Activated CD4-positive, alpha-beta T cell treated with anti-CD3 and anti-CD28 coated beads for 48 hours (primary cell): Measurements from ENCODE around the gene HNF4A.
A peak's percentile ranks its signal among the peaks of the same experiment; 100 is the strongest.
"Not testable (repeated sequence)": the region's sequence is repeated elsewhere in the genome, so short reads cannot be mapped to it uniquely, and the experiment has no call there.

ENCODE experiments used
- DNase-seq: peaks from one replicate; pipeline ENCODE4 v3.0.0-alpha.2; 2020

Gene HNF4A

GRCh38 chr20:44355498-44356352 is at the start of gene HNF4A:
TSS of gene HNF4A (plus strand) at chr20:44355699. CDS start at chr20:44355805, 106 bp downstream.
- no peak for DNase-seq

DNA sequence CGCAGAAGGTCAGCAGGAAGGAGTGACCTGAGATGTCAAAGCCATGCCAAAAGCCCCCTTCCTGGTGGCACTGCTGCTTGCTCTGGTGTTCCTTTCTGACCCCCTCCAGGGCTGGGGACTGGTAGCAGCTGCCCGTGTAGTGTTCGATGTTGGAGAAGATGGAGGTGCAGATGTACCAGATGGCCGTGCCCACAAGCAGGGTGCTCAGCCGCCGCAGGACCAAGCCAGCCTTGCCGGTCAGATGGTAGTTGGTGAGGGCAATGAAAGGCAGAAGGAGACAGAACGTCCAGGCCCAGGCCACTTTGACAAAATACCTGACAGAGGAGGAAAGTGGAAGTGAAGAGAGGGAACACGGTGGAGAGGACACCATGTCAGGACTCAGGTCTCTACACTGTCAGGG is 48.6 kb upstream of the HNF4A start:
- DNase-seq: no peak

GRCh38 chr20:44309763-44310663 is 45.5 kb upstream of the HNF4A start:
- DNase-seq: no peak

DNA sequence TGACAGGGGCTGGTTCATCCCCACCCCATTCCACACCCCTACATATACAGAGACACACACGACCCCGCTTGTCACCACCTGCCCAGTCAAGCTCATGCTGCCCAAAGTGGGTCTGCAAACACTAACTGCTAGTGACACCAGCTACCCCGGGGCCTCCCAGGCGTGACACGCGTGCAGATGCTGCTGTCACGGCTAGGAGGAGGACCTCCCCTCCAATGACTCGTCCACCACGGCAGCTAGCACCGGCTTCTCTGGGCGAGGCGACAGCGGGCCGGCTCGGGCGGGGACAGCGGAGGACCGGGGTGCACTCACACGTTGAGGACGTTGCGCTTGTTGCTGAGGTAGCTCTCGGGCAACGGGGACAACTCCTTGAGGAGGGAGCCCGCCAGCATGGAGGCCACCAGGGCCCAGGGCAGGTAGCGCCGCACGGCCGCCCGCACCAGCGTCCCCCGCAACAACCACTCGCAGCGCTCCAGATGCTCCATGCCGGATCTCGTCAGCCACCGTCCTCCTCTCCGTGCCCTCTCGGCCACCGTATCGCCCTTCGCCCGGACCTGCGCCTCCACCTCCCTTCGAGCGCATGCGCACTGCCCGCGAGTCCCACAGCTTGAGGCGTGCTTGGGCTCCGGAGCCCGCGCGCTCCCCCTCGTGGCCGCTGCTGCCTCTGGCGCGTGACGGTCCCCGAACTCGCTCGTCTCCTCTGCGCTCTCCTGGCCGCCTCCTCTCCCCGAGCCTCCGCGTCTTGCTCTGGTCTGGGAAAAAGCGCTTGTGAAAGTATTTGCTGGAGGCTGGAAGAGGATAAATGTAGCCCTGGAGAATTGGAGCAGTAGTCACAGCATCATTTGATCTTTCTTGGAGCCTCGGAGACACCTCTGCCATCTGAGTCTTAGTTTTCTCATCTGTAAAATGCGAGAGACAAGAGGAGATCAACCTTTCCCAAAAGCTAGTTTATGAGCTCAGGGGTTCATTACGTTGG is 44.5 kb upstream of the HNF4A start, which contains the start of gene FITM2:
Gene FITM2 (minus strand): TSS at position 539 of the 976 bp plus-strand sequence. CDS start 54 bp downstream, at position 485.
- peak; percentile 99 for DNase-seq

GRCh38 chr20:44314870-44315269 is 40.6 kb upstream of the HNF4A start:
- no peak for DNase-seq

DNA sequence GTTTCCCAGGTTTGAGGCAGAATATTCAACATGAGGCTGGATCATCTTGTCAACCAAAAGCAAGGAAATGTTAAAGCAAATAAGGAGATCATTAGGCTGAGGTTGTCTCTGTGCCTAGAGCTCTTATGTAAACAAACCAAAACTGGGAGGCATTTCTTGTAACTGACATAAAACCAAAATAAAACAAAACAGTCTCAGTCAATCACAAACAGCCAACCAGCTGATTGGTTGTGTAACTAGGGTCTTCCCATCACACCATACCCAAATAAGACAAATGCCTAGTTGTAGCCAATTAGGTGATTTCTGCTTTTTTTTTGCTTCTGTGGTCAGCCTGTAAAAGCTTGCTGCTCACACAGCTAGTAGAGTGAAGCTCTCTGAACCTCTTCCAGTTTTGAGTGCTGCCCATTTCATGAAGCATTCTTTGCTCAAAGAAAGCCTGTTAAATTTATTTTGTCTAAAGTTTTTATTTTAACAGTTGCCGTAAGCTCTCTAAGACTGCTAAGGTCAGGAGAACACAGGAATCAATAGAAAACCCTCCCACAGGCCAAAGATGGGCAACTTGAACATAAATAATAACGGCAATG is 35.6 kb upstream of the HNF4A start:
- DNase-seq: no peak

GRCh38 chr20:44324343-44324742 is 31.2 kb upstream of the HNF4A start:
- DNase-seq: no peak

DNA sequence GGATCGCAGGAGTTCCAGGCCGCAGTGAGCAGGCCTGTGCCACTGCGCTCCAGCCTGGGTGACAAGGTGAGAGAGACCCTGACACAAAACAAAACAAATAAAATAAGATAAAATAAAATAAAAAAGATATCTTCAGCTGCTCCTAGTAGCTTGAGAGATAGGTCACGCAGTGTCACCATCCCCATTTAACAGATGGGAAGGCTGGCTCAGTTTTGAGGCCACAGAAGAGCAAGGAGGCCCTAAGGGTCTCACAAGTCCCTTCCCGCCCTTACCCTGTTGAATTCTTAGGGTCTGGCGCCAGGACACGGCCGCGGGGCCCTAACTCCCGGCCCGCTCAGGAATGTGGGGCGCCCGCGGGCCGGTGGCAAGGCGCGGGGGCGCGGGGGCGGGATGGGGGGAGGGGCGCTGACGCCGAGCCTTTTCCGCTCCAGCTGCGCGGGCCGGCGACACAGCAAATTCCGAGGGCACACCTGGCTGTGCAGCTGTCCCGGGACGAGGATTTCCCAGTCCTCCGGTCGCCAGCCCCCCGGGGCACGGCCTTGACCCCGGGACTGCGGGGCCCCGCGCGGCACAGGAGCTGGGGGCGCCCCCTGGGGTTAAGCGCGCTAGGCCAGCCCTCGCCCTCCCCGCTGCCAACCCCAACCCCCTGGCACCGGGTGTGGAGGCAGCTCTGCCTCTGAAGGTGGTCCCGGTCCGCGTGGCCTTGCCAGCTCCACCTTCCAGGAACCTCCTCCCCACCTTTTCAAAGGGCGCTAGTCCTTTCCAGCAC is 28.9 kb upstream of the HNF4A start:
- DNase-seq: peak; percentile 28

- DNase-seq: not testable (repeated sequence)
These were observed 27.8 kb upstream of the HNF4A start for GRCh38 chr20:44327748-44328147.

DNA sequence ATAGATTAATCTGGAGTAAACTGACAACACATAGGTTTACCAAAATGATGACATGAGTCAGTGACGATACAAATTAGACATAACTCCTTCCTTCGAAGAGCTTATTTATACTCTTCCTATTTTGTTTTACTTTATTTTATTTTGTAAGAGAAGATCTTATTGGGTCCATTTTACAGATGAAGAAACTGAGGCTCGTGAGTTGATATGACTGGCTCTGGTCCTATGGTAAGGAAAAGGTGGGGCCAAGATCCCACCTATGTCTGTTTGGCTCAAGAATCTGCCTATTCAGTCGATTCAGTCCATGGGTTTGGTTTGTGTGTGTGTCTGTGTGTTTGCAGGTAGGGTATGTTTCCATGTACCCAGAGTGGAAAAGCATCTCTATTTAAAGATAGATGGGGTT is 27.1 kb upstream of the HNF4A start:
- DNase-seq: no peak

DNA sequence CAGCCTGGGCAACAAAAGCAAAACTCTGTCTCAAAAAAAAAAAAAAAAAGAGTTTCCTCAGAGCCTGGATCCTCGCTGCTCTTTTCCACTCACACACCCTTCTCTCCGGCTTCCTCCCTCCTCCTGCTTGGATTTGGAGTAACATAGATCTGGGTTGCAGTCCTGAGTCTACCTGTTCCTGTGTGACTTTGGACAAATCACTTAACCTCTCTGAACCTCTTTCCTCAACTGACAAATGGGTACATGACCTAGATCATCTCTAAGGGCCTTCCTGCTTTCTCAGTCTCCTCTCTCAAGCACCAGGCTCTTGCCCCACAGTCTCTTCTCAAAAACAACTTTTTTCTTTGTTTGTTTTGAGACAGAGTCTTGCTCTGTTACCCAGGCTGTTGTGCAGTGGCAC is 24.3 kb upstream of the HNF4A start:
- no peak for DNase-seq

GRCh38 chr20:44334306-44334705 is 21.2 kb upstream of the HNF4A start:
- no peak for DNase-seq

DNA sequence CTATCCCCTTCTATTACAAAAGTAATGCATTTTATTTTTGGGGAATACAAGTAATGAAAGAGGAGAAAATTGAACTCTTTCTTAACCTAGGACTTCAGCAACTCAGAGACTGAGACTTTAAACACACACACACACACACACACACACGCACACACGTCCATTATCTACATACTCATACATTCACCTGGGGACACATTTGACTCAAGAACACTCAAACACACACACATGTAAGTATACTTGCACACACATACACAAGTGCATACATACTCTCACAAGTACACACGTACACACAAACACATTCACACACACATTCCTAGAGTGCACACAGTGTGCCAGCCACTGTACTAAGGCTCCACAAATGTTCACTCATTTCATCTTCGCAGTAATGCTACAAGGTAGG is 20.8 kb upstream of the HNF4A start:
- no peak for DNase-seq

DNA sequence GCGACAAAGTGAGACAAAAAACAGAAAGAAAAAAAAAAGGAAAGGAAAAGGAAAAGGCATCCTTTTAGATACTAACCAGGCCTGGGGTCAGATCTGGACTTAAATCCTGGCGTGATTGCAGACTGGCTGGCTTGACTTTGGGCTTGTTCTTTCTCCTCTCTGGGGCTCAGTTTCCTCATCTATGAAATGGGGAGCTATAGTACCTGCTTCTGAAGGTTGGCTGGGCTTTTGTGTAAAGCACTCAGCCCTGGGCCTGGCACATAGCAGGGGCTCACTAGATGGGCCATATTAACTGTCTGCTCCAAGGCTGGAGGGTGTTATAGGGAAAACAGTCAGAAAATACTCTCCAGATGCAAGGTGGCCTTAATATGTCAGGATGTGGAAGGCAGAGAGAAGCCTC is 19.8 kb upstream of the HNF4A start:
- no peak for DNase-seq

DNA sequence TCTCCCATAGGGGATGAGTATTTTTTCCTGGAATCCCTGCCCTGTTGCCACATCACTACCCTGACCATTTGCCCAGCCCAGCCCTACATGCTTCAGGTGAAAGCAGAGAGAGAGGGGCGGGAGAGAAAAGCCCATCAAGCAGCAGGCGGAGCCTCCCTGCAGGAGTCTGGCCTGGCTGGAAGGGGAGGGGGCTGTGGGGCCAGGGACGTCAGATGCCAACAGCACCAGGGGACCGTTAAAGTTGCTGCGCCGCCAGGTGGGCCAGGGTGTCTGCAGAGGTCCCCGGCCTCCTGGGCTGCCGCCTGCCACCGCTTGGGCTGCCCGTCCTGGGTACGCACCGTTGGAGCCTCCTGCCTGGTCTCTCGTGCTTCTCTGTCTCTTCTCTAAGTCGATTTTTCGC is 19.4 kb upstream of the HNF4A start:
- no peak for DNase-seq

GRCh38 chr20:44336725-44337380 is 18.6 kb upstream of the HNF4A start, which contains the start of gene R3HDML:
TSS of gene R3HDML (plus strand) at chr20:44337043. CDS start at chr20:44337158, 115 bp downstream.
- no peak for DNase-seq

DNA sequence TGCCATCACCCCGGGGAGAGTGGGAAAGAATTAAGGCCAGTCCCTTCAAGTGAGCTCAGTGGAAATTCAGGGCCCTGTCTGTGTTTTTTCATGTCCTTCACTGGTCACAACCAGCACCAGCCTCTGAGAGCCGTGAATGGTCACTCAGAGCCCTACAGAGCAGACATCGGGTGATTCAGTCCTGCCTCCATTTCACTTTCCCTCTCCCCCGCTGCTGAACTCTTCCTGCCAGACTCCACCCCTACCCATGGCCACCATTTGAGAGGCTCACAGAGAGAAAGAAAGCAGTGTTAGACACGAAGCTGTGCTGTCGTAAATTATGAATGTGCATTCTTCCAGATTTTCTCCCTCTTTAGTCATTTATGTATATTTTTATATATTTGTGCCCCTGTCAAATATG is 13.3 kb upstream of the HNF4A start:
- DNase-seq: no peak

DNA sequence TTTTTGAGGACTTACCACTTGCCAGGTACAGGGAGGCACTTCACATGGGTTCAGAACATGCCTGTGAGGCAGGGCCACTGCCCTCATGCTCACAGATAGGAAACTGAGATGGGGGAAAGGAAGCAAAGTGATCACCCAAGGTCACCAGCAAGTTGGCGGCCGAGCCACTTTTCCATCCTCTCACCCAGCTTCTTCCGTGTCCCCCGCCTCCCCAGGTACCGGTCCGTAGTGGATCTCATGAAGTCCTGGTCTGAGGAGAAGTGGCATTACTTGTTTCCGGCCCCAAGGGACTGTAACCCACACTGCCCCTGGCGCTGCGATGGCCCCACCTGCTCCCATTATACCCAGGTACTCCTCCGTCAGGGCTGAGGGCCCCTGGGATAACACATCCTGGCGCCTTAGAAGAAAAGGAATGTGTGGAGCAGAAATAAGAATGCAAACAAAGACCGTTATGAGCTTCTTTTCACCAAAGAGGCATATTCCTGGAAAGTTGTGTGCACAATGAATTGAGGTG is 12.3 kb upstream of the HNF4A start:
- no peak for DNase-seq

DNA sequence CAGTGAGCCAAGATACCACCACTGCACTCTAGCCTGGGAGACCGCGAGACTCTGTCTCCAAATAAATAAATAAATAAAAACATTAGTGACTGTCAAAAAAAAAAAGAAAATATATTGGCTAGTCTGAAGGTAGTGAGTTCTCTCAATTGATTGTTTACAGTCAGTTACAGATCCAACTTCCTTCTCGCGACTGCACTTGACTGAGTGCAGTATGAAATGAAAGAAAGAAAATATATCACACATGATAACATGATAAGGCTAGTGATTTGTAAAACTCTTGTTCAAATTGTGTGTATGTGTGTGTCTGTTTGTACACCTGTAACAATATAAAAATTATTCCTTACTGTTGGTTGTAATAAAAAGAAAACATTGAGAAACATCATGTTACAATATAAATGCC is 10.8 kb upstream of the HNF4A start:
- no peak for DNase-seq

DNA sequence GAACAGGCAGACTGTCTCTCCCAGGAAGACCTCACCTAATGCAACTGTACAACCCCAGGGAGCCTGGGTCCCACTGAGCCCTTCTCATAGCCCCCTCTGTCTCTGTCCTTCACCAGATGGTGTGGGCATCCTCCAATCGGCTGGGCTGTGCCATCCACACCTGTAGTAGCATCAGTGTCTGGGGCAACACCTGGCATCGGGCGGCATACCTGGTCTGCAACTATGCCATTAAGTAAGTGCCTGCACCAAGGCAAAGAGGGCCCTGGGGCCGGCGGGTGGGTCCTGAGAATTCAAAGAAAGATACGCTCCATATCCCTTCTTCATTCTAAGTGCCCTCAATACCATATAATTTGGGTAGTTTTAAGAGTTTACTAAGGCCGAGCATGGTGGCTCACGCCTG is 10.4 kb upstream of the HNF4A start:
- DNase-seq: no peak
